GM21515 (cell line): ENCODE measurements around the gene RASL10A.

Experiments used
- ATAC-seq: cut with Tn5 transposase; IDR thresholded peaks from one replicate; pipeline ENCODE4 v1.9.1; 2021; ENCODE audit not compliant: unreplicated experiment

RASL10A gene

GRCh38 chr22:29323641-29324040, 8.1 kb upstream of the RASL10A start:
- ATAC-seq: no peak

GRCh38 chr22:29320546-29320945, 5.0 kb upstream of the RASL10A start:
- no peak for ATAC-seq

- no peak for ATAC-seq
These were observed 3.6 kb upstream of the RASL10A start for GRCh38 chr22:29319072-29319471.

- ATAC-seq: no peak
These were observed 2.4 kb upstream of the RASL10A start for GRCh38 chr22:29317827-29318454.

GRCh38 chr22:29316141-29316828, 788 bp upstream of the RASL10A start:
- no peak for ATAC-seq

GRCh38 chr22:29314537-29315285, 786 bp downstream of the RASL10A start:
- ATAC-seq: no peak

- ATAC-seq: no peak
These were observed 1.7 kb downstream of the RASL10A start for GRCh38 chr22:29313576-29314466.

- no peak for ATAC-seq
These were observed 2.3 kb downstream of the RASL10A start for GRCh38 chr22:29313126-29313575.

- no peak for ATAC-seq
These were observed 3.0 kb downstream of the RASL10A start for GRCh38 chr22:29312218-29313125.

- no peak for ATAC-seq
These were observed 3.9 kb downstream of the RASL10A start for GRCh38 chr22:29311464-29312217.

- ATAC-seq: no peak
These were observed 4.6 kb downstream of the RASL10A start for GRCh38 chr22:29310863-29311339.

GRCh38 chr22:29310065-29310862, 5.2 kb downstream of the RASL10A start:
- ATAC-seq: no peak

GRCh38 chr22:29309332-29310064, 6.0 kb downstream of the RASL10A start:
- no peak for ATAC-seq

- ATAC-seq: no peak
These were observed 6.7 kb downstream of the RASL10A start for GRCh38 chr22:29308791-29309262.

- no peak for ATAC-seq
These were observed 7.2 kb downstream of the RASL10A start for GRCh38 chr22:29308148-29308790.

- no peak for ATAC-seq
These were observed 7.8 kb downstream of the RASL10A start for GRCh38 chr22:29307596-29308147.
